Measurements from ENCODE around the gene CDC25C.

- TF ChIP-seq CTCF (conservative IDR thresholded peaks at IDR 0.05; ENCODE audit: low read length) (peak; percentile 36; the same call in 1 of the 2 replicates), EZH2phosphoT487 (IDR thresholded peaks at IDR 0.05; ENCODE audit: borderline replicate concordance) (no peak)
Observed at GRCh38 chr5:138275379-138275782, 56.2 kb downstream of the CDC25C start.
